Measurements from ENCODE around the gene KRTAP5-8. TPM values are rescaled to one million over a fixed set of nuclear protein-coding genes. Genes with fewer than 3 reads are reported as not detected.

KRTAP5-8 gene
- total and polyA plus RNA-seq, 2 of the 4 experiments (the other 2 are of a cell fraction), result 0.07 TPM; not detected in 1

GRCh38 chr11:71548120-71548519 lies 10.3 kb downstream of the KRTAP5-8 start, which contains the start of gene KRTAP5-9:
Gene KRTAP5-9, plus strand, starts transcription at chr11:71548420. Its CDS starts 238 bp downstream, at chr11:71548658.
- Histone ChIP-seq H3K9me3 (ENCODE audit: control insufficient read depth, insufficient read depth, low read length) (no peaks in the 10 kb centered on the region), H4K5ac (ENCODE audit: low read depth, low read length) (no peak within 1 kb of the TSS), H2BK5ac (ENCODE audit: low read depth, low read length, poor library complexity, severe bottlenecking) (no peak within 1 kb of the TSS), H3K36me3 (ENCODE audit: control insufficient read depth, insufficient read depth, low read length) (no peaks in the 10 kb centered on the region), H2AK9ac (replicated peaks; ENCODE audit: low read depth, low read length, poor library complexity) (no peak within 1 kb of the TSS), H3K14ac (replicated peaks; ENCODE audit: low read depth, low read length) (no peak within 1 kb of the TSS), H2AFZ (replicated peaks; ENCODE audit: low read length, poor library complexity) (no peak within 1 kb of the TSS), H3K4me2 (ENCODE audit: low read depth, low read length) (no peak within 1 kb of the TSS), H2BK20ac (ENCODE audit: low read depth, low read length) (no peak within 1 kb of the TSS), H3K27me3 (ENCODE audit: control insufficient read depth, insufficient read depth, low read length) (peaks cover 12% of the 10 kb centered on the region), H4K91ac (ENCODE audit: insufficient read depth, low read depth, low read length) (no peak within 1 kb of the TSS), H3K23ac (ENCODE audit: low read depth, low read length) (no peak within 1 kb of the TSS; the same call in 1 of the 2 replicates), H3K4me3 (ENCODE audit: insufficient read depth, low read depth, low read length) (no peak within 1 kb of the TSS), H2BK120ac (ENCODE audit: low read depth, low read length) (no peak within 1 kb of the TSS), H3K27ac (ENCODE audit: insufficient read depth, low read length) (no peak within 1 kb of the TSS), H3K4ac (ENCODE audit: low read depth, low read length) (no peak within 1 kb of the TSS), H3K56ac (ENCODE audit: extremely low read depth, insufficient read depth, low read length) (no peak within 1 kb of the TSS), H3K18ac (ENCODE audit: low read depth, low read length) (no peak within 1 kb of the TSS), H2AK5ac (ENCODE audit: low read depth, low read length) (no peak within 1 kb of the TSS), H4K8ac (ENCODE audit: low read depth in 2 of 2, low read length in 2 of 2) (no peak within 1 kb of the TSS), H3K9ac (ENCODE audit: low read depth, low read length) (no peak within 1 kb of the TSS), H3K9me1 (ENCODE audit: insufficient read depth, low read length) (no peaks in the 10 kb centered on the region), H3K4me1 (ENCODE audit: control insufficient read depth, insufficient read depth, low read length) (no peaks in the 10 kb centered on the region), H3K79me1 (ENCODE audit: low read depth in 1 of 2, low read length in 2 of 2) (no peaks in the 10 kb centered on the region), H4K20me1 (ENCODE audit: insufficient read depth, low read length) (no peaks in the 10 kb centered on the region), H2BK15ac (ENCODE audit: low read depth, low read length) (no peak within 1 kb of the TSS)
- intact Hi-C loops (cut with micrococcal nuclease), result no loop called here
- DNase-seq, result no peak
- dilution Hi-C loops (cut with HindIII; ENCODE audit: low sequenced_read_pairs, unreplicated experiment), result no loop called here
- TF ChIP-seq NFE2L2 (IDR thresholded peaks at IDR 0.05; ENCODE audit: low read depth, low read length) (no peak), ELK1 (IDR thresholded peaks at IDR 0.05; ENCODE audit: borderline replicate concordance, low read depth, low read length) (no peak), RCOR1 (IDR thresholded peaks at IDR 0.05; ENCODE audit: insufficient replicate concordance, low read length) (no peak), CTCF (conservative IDR thresholded peaks at IDR 0.05; ENCODE audit: low read depth, low read length) (no peak), MXI1 (IDR thresholded peaks at IDR 0.05; ENCODE audit: borderline replicate concordance, low read depth, low read length) (no peak), SMC3 (IDR thresholded peaks at IDR 0.05; ENCODE audit: low read depth, low read length) (no peak), MAZ (IDR thresholded peaks at IDR 0.05; ENCODE audit: borderline replicate concordance, low read depth, low read length) (no peak), RAD21 (IDR thresholded peaks at IDR 0.05; ENCODE audit: low read length) (no peak), MAFK (IDR thresholded peaks at IDR 0.05; ENCODE audit: low read depth, low read length) (no peak), FOS (IDR thresholded peaks at IDR 0.05; ENCODE audit: low read depth, low read length) (no peak), USF2 (IDR thresholded peaks at IDR 0.05; ENCODE audit: low read depth, low read length) (no peak), CHD1 (IDR thresholded peaks at IDR 0.05; ENCODE audit: low read depth, low read length) (no peak), RFX5 (IDR thresholded peaks at IDR 0.05; ENCODE audit: low read depth, low read length) (no peak)
- ATAC-seq (ENCODE audit: low read depth), result no peak
- no TSS peak for BruUV-seq (replicated peaks)
- in situ Hi-C loops (cut with MboI; ENCODE audit: low sequenced_read_pairs), result no loop called here
- WGBS, 2 experiments (ENCODE audit: extremely low coverage in 2 of 2, insufficient read length in 1 of 2), result 43% methylated on average over 2 of the region's 5 CpGs; no CpG with 5 or more reads in 1 of the 2 experiments
- CTCF ChIA-PET, result no interaction called here
- POLR2A ChIA-PET (ENCODE audit: unreplicated experiment), result no interaction called here
